HEK293 (cell line): ENCODE measurements around the gene NPFF.

Experiments
- KLF7 ChIP-seq: fragments of 450-650 bp; formaldehyde crosslinking; IDR thresholded peaks from 2 replicates; pipeline ENCODE4 v1.5.1; 2016; ENCODE audit warnings: missing biosample characterization, missing genetic modification characterization, borderline replicate concordance
- PATZ1 ChIP-seq: fragments of 450-650 bp; formaldehyde crosslinking; IDR thresholded peaks from 2 replicates; pipeline ENCODE4 v1.5.1; 2016; ENCODE audit warnings: missing biosample characterization, missing genetic modification characterization
- PRDM2 ChIP-seq: fragments of 450-650 bp; formaldehyde crosslinking; IDR thresholded peaks from 2 replicates; pipeline ENCODE4 v1.5.1; 2016; ENCODE audit warnings: missing biosample characterization, missing genetic modification characterization, borderline replicate concordance
- PRDM6 ChIP-seq: fragments of 450-650 bp; formaldehyde crosslinking; IDR thresholded peaks from 2 replicates; pipeline ENCODE4 v1.5.1; 2017; ENCODE audit warnings: missing biosample characterization, missing genetic modification characterization
- SCRT1 ChIP-seq: fragments of 450-650 bp; formaldehyde crosslinking; IDR thresholded peaks from 2 replicates; pipeline ENCODE4 v1.5.1; 2016; ENCODE audit warnings: missing biosample characterization, missing genetic modification characterization, borderline replicate concordance
- SP3 ChIP-seq: fragments of 450-650 bp; formaldehyde crosslinking; IDR thresholded peaks from 2 replicates; pipeline ENCODE4 v1.5.1; 2016; ENCODE audit warnings: missing biosample characterization, missing genetic modification characterization
- ZBTB44 ChIP-seq: fragments of 450-650 bp; IDR thresholded peaks from 2 replicates; pipeline ENCODE4 v1.5.1; 2018; ENCODE audit warnings: missing biosample characterization, mild to moderate bottlenecking, missing genetic modification characterization
- ZBTB8A ChIP-seq: fragments of 450-650 bp; formaldehyde crosslinking; IDR thresholded peaks from 2 replicates; pipeline ENCODE4 v1.5.1; 2016; ENCODE audit warnings: missing biosample characterization, missing genetic modification characterization
- ZNF18 ChIP-seq: fragments of 450-650 bp; formaldehyde crosslinking; IDR thresholded peaks from 2 replicates; pipeline ENCODE4 v1.5.1; 2016; ENCODE audit warnings: missing biosample characterization, missing genetic modification characterization
- ZNF394 ChIP-seq: fragments of 450-650 bp; formaldehyde crosslinking; IDR thresholded peaks from 2 replicates; pipeline ENCODE4 v1.5.1; 2016; ENCODE audit warnings: missing biosample characterization, missing genetic modification characterization, mild to moderate bottlenecking, moderate library complexity, borderline replicate concordance
- ZNF398 ChIP-seq: fragments of 450-650 bp; formaldehyde crosslinking; IDR thresholded peaks from 2 replicates; pipeline ENCODE4 v1.5.1; 2017; ENCODE audit warnings: missing biosample characterization, missing genetic modification characterization
- ZNF518A ChIP-seq: fragments of 450-650 bp; formaldehyde crosslinking; conservative IDR thresholded peaks from 2 replicates; pipeline ENCODE4 v1.5.1; 2016; ENCODE audit warnings: low read depth, missing biosample characterization, missing genetic modification characterization
- ZNF560 ChIP-seq: fragments of 450-650 bp; formaldehyde crosslinking; IDR thresholded peaks from 2 replicates; pipeline ENCODE4 v1.5.1; 2017; ENCODE audit warnings: missing biosample characterization, missing genetic modification characterization, borderline replicate concordance
- ZNF660 ChIP-seq: fragments of 450-650 bp; IDR thresholded peaks from 2 replicates; pipeline ENCODE4 v1.5.1; 2018; ENCODE audit warnings: missing biosample characterization, mild to moderate bottlenecking, missing genetic modification characterization
- ZNF692 ChIP-seq: fragments of 450-650 bp; formaldehyde crosslinking; IDR thresholded peaks from 2 replicates; pipeline ENCODE4 v1.5.1; 2016; ENCODE audit warnings: missing biosample characterization, missing genetic modification characterization

Gene NPFF

GRCh38 chr12:53501615-53502181 is 5.6 kb downstream of the NPFF start (continued):
- TF ChIP-seq ZNF518A (tag by site-specific recombination) (no peak), ZNF18 (tag by site-specific recombination) (no peak; the same call in 1 of the 2 replicates), SCRT1 (no peak), SP3 (tag by site-specific recombination) (no peak), ZNF398 (tag by site-specific recombination) (peak; percentile 52), PRDM2 (tag by site-specific recombination) (no peak), ZBTB44 (tag by site-specific recombination) (0 out of 2 replicates have a peak, but pooled peaks have one; percentile 62), ZNF560 (no peak), KLF7 (tag by site-specific recombination) (0 out of 2 replicates have a peak, but pooled peaks have one; percentile 5), ZNF660 (peak; percentile 100), PRDM6 (no peak), ZBTB8A (tag by site-specific recombination) (no peak), ZNF692 (tag by site-specific recombination) (peak; percentile 81; the same call in 1 of the 2 replicates), PATZ1 (peak; percentile 38; the same call in 1 of the 2 replicates), ZNF394 (no peak)
